ENCODE results near the gene OLFM1.

The OLFM1 gene

DNA sequence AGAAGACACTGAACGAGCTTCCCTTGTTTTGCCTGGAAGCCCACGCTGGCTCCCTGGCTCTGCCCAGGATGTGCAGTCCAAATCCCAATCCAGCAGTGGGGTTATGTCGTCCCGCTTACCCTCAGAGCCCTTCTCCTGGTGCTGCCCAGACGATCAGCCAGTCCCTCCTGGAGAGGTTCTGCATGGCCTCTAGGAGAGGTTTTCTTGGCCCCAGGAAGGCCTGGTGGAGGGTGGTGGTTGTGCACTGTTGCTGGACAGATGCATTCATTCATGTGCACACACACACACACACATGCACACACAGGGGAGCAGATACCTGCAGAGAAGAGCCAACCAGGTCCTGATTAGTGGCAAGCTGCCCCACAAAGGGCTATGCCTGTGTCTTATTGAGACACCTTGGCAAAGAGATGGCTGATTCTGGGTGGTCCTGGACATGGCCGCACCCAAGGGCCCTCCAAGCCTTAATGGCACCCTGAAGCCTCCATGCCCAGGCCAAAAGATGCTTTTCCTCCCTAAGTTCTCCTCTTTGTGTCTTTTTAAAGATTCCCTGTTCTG lies 10.5 kb upstream of the OLFM1 start:
- no peak for DNase-seq

DNA sequence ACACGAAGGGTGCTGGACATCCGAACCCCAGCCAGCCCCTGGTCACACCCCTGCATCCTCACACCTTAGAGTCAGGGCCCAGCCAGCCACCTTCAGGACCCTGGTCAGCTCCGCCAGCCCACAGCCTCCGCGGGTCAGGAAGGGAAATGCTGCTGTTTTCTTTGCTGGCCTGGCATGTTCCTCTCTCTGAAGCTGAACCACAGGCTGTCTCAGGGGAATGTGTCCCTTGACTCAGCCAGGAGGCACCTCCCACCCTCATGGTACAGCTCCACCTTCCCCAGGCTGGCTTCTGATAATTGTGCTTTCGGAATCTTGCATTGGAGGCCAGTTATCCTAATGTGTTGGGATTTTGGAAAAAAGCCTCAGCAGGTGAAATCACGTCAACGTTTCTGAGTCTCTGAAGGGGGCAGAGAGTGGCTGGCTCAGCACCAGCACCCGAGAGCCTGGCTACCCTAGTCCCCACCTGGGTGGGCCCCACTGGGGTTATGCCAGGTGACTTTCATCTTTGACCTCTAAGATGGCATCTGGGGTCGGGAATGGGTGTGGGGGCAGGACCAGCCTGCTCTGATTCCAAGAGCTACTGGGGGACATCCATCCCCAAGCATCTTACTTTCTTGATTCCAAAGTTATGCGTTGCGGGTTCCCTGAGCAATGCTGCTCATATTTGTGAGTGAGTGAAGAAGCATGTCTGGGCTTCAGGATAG lies 9.8 kb upstream of the OLFM1 start:
- no peak for DNase-seq

DNA sequence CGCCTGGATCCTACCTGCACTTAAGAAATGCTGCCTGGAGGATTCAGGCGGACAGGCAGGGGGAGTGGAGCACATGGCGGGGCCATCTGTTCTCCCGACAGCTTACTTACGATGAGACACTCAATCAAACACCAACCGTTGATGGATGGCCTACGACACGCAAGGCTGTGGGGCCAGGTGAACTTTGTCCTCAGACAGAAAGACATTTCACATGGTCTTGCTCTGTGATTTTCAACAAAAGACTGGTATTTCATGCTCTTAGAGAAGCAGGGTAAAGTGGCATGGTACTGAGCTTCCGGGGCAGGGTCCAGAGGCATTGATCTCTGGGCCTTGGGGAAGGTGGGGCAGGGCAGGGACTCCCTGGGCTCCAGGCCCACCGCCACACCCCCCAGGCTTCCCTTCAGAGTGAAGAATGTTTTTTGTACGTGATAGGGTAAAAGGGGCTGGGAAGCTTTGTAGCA lies 9.1 kb upstream of the OLFM1 start:
- no peak for DNase-seq

DNA sequence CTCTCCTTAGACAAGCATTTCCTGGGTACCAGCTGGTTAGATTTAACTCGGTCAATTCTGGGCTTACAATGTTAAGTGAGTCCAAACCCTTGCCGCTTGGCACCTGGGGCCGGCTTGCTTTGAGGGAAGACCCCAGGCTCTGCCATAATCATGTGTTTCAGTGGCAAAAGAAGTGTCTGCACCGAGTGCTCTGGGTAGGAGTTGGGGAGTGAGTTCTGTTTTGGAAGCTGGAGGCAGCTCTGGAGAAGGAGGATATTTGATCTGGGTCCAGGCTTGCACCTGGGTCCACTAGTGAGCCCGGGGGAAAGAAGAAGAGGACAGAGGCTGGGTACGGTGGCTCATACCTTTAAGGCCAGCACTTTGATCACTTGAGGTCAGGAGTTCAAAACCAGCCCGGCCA lies 8.4 kb upstream of the OLFM1 start:
- no peak for DNase-seq

DNA sequence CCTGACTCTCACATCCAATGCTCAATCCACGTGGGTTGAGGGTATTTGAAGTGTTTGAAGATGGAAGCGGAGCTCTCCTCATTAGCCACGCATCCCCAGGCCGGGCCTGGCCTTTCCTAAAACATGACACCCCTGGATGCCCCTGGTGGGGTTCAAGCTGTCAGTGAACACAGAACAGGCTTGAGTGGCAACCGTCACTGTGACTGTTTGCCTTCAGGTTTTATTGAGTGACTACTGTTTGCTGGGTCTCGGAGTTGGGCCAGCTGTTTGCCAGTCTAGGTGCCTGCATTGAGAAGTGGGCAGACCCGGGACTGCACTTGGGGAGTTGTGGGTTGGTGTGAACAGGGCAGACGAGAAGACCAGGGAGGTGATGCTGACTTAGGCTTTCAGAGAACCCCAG lies 7.8 kb upstream of the OLFM1 start:
- DNase-seq = no peak

DNA sequence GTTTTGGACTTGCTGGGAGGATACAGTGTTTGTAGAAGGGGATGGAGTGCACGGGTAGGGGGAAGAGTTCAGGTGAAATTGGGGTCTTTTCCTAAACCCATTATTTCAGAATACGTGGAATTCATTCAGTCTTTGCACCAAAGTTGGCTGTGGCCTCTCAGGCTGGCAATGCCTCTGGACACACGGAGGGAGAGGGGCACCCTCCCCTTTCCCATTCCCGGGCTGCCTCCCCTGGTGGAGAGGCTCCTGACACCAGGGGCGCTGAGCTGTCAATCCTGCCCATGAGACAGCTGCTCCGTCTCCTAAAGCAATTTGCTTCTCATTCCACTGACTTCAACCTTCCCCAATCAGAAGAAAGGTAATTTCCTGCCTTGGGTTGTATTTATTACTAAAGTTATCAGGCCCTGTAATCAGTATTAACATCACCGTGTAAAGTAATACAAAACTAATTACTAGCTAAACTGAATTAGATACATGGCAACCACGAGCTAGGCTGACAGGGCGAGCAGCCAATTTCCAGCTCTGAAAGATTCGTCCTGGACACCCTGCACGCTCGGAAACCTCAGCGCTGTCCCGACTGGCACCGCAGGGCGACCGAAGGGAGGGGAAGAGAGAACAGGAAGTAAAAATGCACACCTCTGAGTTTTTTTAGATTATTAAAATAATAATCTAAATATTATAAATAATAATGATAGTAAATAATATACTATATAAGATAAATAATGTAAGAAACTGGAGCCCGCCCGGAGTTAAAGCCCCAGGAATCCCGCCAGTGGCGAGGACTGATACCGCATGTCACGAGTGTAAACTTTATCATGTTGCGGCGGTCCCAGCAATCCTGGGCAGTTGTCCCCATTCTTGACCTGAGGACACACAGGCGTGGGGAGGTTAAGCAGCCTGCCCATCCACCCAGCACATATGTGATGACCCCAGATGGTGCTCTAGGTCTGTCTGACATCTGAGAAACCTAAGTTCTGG lies 6.9 kb upstream of the OLFM1 start:
- DNase-seq = no peak

DNA sequence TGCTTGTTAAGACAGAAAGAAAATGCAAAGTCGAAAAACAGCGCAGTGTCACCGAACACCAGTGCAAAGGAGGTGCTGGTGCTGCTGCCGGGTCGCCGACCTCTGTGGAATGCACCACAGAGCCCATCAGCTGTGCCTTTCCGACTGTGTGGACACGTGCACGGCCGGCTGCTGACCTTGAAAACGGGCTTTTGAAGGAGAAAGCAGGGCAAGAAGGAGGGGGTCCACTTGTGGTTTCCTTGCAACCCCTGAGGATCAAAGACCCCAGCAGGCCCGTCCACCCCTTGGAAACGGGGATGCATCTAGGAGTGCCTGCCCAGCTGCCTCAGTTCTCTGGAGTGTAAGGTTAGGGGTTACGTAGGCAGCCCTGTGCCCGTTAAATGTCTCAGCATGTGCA lies 6.2 kb upstream of the OLFM1 start:
- DNase-seq = no peak

DNA sequence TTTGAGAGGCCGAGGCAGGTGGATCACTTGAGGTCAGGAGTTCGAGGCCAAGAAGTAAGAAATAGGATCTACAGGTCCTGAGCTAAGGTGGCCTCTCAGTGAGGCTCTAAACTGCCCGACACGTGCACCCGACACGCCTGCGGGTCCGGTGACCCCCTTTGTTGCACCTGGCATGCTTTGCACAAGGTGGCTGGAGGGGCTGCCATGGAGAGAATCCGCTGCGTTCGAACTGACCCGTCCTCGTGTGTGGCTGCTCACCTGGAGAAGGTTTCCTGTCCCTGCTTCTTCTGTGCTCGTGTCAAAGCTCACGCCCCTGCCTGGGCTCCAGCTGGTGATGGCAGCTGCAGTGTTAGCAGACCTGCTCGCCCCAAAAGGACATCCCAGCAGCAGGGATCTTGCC lies 5.7 kb upstream of the OLFM1 start:
- no peak for DNase-seq

DNA sequence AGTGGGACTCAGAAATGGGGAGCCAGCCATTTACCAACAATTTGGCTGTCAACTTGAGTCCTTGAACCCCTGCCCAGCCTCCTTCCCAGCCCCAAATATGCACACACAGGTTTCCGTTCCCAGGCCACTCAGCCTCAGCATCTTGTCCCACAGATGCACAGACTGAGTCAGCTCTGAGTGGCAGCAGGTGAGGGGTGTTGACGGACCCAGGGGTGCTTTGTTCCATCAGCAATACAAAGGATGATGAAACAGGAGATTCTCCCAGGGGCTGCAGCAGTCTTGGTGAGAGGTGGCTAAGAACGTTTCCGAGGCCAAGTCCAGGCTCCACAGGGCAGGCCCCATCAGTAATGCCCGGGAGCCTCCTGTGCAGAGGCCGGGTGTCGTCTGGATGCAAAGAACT lies 4.9 kb upstream of the OLFM1 start:
- DNase-seq = no peak

DNA sequence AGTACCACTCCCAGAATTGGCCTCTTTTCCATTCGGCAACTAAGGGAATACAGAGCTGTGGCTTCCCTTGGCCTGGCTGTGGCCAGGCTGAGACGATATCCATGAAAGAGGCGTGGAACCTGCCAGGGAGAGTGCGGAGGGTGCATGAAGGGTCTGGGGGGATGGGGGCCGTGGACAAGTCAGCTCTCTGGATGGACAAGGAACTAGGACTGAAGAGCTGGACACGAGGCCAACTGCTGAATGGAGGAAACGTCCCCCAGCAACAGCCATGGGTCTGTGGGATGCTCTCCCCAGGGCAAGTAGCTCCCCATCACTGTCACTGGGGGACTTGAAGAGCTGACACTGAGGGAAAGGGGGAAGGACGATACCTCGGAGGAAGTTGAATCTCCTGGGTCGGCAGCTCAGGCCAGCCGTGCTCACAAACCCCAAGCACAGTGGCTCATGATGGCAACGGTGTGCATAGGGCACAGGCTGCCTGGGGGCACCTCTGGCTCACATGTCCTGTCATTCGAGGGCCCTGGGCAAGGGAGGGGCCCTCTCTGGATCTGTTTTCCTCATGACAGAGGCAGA lies 4.1 kb upstream of the OLFM1 start:
- no peak for DNase-seq

DNA sequence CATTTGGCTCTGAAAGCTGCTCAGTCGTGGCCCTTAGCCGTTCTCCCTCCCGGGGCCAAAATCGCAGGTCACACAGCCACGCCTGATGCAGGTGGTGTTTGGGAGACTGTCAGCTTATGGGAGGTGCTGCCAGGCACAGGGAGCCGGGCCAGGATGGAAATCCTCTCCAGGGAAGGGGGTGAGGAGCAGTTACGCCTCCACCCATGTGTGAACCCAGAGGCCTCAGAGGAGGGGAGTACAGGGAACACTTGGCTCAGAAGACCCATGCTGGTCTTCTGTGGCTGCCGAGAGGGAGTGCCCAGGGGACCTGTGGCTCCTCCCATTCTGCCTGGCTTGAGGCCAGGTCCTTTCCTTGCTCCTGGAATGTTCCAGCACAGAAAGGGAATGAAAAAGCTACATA lies 3.6 kb upstream of the OLFM1 start:
- no peak for DNase-seq

DNA sequence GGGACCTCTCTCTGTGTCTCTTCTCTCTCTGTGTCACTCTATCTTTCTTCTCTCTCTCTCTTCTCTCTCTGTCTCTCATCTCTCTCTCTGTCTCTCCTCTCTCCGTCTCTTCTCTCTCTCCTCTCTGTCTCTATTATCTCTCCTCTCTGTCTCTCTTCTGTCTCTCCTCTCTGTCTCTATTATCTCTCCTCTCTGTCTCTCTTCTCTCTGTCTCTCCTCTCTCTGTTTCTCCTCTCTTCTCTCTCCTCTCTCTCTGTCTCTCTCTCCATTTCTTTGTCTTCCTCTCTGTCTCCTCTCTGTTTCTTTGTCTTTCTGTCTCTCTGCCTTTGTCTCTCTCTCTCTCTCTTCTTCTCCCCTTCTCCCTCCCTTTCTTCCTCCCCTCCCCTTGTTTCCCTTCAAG lies 3.2 kb upstream of the OLFM1 start:
- DNase-seq = no peak

DNA sequence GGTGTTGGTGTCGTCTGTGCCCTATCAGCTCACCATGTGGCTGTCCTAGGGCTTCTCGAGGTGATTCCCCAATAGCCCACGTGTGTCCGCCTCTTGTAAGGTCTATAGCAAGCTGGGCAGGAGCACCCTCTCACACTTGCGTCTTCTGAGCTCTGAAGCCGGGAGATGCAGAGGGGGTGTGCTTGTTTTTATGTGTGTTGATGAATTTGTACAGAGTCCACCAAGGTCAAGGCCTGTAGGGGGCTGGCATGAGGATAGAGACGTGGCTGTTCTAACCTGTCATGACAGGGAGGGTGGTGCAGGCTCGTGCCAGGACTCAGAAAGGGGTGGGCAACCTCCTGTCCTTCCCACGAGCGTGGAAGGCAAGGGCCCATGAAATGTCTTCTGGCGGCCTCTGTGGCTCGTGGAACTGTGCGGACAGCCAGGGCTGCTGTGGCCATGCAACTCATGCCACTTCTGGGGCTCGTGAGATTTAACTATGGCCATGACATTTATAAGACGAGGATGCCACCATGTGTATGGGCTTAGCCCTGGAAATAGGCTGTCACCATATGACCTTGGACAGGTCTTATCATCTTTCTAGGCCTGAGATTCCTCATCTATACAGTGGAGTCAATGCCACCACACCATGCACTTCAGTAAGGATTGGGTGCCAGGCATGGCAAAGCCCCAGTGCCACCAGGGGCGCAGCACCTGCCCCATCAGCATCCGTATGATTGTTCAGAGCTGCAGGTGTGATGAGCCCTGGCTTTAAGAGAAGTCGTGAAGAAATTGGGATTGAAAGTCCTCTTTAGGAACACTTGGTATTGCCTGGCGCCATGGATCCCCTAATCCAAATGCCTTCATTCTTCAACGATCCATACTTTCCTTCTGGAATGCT lies 2.3 kb upstream of the OLFM1 start:
- no peak for DNase-seq

DNA sequence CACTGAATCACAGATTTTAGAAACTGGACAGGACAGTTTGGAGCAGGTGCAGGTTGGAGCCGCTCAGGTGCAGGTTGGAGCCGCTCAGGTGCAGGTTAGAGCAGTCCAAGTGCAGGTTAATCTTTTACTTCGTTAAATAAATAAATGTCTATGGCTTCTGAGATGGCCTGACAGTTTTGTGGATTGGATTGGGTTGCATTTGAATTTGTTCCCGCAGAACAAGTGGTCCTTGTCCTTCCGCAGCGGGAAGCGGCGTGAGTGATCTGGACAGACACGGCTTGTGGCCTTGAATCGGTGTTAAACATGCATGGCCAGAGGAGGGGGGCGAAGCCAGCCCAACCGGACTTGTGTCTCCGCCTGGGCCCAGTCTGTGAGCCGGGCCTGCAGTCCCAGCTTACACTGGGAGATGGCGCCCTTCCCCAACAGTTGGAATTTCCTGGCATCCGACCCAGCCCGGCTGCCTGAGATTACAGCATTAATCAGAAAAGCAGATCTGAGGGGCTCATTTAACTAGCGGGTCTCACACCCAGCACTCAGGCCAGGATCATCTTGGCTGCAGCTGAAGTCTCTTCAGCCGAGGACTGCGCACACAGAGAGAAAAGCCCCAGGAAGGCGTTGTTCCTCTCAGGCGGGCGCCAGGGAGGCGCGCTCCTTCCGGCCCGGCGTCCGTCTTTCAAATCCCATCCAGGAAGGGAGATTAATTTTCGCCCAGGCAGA lies 1.5 kb upstream of the OLFM1 start:
- DNase-seq = no peak

DNA sequence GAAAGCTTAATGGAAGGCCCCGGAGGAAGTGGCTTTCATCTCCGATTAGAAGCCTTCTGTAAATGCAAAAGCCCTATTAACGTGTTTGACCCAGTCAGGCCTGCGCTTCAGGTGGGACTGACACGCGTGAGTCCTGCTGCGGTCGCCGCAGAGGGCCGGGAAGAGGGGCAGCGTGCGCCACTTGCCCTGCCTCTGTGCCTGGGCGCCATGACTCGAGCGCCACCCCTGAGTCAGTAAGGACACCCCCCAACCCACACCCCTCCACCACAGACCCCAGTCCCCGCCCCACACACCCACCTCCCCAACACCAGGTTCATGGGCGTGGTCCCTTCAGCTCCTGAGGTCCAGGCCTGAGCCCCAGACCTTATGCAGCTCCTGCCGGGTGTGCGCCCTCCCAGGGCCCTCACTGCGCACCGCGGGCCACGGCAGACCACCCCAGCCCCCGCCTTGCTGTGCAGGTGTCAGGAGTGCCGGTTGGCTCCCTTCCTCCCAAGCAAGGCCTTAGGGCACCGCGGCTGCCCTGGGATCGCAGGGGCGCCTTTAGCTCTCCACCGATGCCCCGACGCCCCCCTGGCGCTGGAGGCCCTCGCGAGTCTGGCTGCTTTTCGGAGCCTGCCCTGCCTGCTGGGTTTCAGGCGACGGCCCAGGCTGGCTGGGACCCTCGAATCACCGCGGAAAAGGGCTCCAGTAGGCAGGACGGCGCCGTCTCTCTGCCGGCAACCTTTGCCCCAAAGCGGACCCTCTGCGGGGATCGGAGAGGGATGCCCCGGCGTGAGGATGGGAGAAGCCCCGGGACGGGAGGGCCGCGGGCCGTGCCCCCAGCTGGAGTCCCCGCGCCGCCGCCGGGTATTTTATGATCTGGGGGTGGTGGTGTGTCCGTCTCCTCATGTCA lies 625 bp upstream of the OLFM1 start:
- DNase-seq = no peak

DNA sequence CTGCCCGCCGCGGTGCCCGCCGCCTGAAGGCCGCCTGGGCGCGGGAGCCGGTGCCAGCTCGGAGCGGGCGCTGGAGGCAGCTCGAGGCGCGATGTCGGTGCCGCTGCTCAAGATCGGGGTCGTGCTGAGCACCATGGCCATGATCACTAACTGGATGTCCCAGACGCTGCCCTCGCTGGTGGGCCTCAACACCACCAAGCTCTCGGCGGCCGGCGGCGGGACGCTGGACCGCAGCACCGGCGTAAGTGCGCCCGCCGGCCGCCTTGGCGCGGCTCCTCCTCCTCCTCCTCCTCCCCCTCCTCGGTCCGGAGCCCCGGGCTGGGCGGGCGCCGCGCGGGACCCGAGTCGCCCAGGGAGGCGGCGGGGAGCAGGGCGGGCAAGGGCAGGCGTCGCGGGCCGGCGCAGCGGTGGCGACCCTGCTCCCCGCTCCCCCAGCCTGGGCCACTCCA lies 455 bp downstream of the OLFM1 start:
- no peak for DNase-seq

DNA sequence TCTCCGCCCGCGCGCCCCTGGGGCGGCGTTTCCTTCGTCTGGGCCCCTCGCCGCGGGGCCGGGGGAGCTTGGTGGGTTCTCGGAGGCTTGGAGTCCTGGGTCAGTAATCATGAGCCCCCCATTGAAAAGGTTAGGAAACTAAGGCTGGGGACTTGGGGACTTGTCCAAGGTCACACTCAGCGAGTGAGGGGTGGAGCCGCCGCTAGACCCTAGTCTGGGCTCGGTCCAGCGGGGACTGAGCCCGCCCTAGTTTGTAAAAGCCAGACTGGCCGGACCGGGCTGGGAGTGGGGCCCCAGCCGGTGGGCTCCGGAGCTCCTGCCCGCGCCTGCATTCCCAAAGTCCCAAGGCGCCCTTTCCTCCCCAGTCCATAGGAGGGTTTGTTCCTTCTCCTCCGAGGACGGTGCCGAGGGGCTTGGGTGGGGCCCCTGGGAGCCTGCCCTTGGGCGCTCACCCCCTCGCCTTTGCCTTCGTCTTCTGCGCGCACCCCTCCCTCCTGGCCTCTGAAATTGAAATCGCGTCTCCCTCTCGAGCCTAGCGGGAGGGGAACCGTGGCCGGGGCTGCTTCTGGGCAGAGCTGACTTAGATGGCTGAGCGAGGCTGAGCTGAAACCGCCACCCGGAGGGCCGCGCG lies 995 bp downstream of the OLFM1 start:
- no peak for DNase-seq

DNA sequence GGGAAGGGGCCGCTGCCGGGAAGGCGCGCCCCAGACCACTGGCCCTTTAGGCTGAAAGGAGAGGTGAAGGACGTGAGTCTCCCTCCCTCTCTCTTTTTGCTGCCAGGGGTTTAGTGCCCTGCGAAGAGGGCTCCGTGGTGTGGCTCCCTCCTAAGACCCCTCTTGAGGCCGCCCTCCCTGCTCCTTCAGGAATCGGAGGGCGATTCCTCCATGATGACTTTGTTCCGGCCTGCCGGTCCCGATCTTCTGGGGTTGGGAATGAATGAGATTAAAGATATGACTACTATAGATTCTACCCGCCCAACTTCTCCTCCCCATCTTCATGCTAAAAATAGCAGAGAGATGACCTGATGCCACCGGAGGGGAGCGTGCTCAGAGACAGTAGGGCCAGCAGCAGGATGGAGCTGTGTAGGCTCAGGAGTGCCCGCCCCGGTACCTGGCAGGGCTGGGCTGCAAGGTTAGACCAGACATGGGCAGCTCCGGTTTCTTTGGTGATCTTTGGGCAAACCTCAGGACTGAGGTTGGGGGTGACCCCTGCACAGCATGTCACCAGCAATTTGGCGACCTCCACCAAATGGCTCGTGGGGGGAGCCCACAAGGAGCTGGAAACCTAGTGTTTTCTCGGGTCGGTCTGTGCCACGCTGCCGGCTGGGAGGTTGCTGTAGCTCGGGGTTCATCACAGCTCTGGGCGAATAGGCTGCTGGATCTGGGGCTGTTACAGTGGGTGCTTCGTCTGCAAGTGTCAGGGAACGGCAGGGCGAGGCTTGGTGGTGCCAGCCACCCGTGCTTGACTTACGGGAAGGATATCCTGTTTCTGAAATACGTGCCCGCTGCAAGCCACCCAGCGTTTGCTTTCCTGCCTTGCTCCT lies 1.7 kb downstream of the OLFM1 start:
- no peak for DNase-seq

DNA sequence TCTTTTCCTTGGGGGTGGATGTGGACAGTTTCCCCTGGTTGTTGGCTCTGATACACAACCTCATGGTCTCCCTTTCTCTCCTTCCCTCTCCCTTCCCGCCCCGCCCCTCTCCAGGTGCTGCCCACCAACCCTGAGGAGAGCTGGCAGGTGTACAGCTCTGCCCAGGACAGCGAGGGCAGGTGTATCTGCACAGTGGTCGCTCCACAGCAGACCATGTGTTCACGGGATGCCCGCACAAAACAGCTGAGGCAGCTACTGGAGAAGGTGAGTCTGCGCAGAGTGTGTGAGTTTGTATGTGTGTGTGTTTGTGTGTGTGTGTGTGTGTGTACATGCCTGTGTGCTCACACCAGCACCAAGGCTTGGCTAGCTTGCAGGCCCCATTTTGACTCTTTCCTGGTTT lies 2.6 kb downstream of the OLFM1 start:
- DNase-seq = no peak

Measured in NCI-H146 (cell line).